ENCODE measurements around the gene TECR. TPM values are rescaled to one million over a fixed set of nuclear protein-coding genes. Genes with fewer than 3 reads are reported as not detected.
A peak's percentile ranks its signal among the peaks of the same experiment; 100 is the strongest.

Gene TECR
- total and polyA plus RNA-seq, 9 of the 15 experiments (the other 6 are each of a cell fraction or from before 2014, with no cell fraction given) = 29.3 to 211 (median 81.4) TPM

GRCh38 chr19:14517840-14518505 is 11.4 kb upstream of the TECR start, which contains the start of gene DNAJB1 (continued):
- TF ChIP-seq, protein P1, sequence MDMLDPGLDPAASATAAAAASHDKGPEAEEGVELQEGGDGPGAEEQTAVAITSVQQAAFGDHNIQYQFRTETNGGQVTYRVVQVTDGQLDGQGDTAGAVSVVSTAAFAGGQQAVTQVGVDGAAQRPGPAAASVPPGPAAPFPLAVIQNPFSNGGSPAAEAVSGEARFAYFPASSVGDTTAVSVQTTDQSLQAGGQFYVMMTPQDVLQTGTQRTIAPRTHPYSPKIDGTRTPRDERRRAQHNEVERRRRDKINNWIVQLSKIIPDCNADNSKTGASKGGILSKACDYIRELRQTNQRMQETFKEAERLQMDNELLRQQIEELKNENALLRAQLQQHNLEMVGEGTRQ (CRISPR knock-in tag; IDR thresholded peaks at IDR 0.05) = no peak; the same call in 1 of the 2 replicates
- no peak for TF ChIP-seq ZZZ3 (IDR thresholded peaks at IDR 0.05)
- TF ChIP-seq RBM14 (IDR thresholded peaks at IDR 0.05; ENCODE audit: borderline replicate concordance, insufficient read depth, low read depth, low read length) = 0 out of 2 replicates have a peak, but pooled peaks have one; percentile 82
- TF ChIP-seq KAT8 (IDR thresholded peaks at IDR 0.05; ENCODE audit: low read depth) = no peak
- no peak for TF ChIP-seq ZNF778 (CRISPR knock-in tag; IDR thresholded peaks at IDR 0.05)
- peak; percentile 98 for TF ChIP-seq POLR2A (conservative IDR thresholded peaks at IDR 0.05)
- no peak for TF ChIP-seq ASH1L (IDR thresholded peaks at IDR 0.05; ENCODE audit: borderline replicate concordance, low read depth, partially characterized antibody)
- TF ChIP-seq NR4A1 (CRISPR knock-in tag; IDR thresholded peaks at IDR 0.05) = no peak; the same call in 1 of the 2 replicates
- 0 out of 2 replicates have a peak, but pooled peaks have one; percentile 50 for TF ChIP-seq NR4A1 (tag; IDR thresholded peaks at IDR 0.05)
- TF ChIP-seq CSDE1 (IDR thresholded peaks at IDR 0.05) = peak in 1 of 2 experiments; percentile 74; a peak in 2 of 4 replicates
- TF ChIP-seq KHSRP (IDR thresholded peaks at IDR 0.05) = no peak
- peak; percentile 96 for TF ChIP-seq SUPT5H (IDR thresholded peaks at IDR 0.05)
- TF ChIP-seq, protein P2, sequence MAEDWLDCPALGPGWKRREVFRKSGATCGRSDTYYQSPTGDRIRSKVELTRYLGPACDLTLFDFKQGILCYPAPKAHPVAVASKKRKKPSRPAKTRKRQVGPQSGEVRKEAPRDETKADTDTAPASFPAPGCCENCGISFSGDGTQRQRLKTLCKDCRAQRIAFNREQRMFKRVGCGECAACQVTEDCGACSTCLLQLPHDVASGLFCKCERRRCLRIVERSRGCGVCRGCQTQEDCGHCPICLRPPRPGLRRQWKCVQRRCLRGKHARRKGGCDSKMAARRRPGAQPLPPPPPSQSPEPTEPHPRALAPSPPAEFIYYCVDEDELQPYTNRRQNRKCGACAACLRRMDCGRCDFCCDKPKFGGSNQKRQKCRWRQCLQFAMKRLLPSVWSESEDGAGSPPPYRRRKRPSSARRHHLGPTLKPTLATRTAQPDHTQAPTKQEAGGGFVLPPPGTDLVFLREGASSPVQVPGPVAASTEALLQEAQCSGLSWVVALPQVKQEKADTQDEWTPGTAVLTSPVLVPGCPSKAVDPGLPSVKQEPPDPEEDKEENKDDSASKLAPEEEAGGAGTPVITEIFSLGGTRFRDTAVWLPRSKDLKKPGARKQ (CRISPR knock-in tag; IDR thresholded peaks at IDR 0.05) = no peak
- TF ChIP-seq MCM3 (IDR thresholded peaks at IDR 0.05) = no peak
- no peak for TF ChIP-seq USF1 (CRISPR knock-in tag; IDR thresholded peaks at IDR 0.05)
- no peak for TF ChIP-seq NFIC (IDR thresholded peaks at IDR 0.05)
- TF ChIP-seq KLF13 (tag; IDR thresholded peaks at IDR 0.05; ENCODE audit: borderline replicate concordance, low read depth) = peak; percentile 76; the same call in 1 of the 2 replicates
- peak; percentile 88; the same call in 1 of the 2 replicates for TF ChIP-seq ZBED1 (IDR thresholded peaks at IDR 0.05)
- no peak for TF ChIP-seq ZNF174 (CRISPR knock-in tag; IDR thresholded peaks at IDR 0.05)
- TF ChIP-seq CREB1 (IDR thresholded peaks at IDR 0.05) = no peak
- peak; percentile 45 for TF ChIP-seq CREB1 (CRISPR knock-in tag; IDR thresholded peaks at IDR 0.05)
- no peak for TF ChIP-seq ZNF583 (CRISPR knock-in tag; IDR thresholded peaks at IDR 0.05)
- peak; percentile 51; the same call in 1 of the 2 replicates for TF ChIP-seq ZNF263 (CRISPR knock-in tag; IDR thresholded peaks at IDR 0.05; ENCODE audit: borderline replicate concordance)
